Measurements from ENCODE around the gene PRR23A. TPM values are rescaled to one million over a fixed set of nuclear protein-coding genes. Genes with fewer than 3 reads are reported as not detected.

The PRR23A gene
- total RNA-seq, 1 donor from 2014 or later = not detected

DNA sequence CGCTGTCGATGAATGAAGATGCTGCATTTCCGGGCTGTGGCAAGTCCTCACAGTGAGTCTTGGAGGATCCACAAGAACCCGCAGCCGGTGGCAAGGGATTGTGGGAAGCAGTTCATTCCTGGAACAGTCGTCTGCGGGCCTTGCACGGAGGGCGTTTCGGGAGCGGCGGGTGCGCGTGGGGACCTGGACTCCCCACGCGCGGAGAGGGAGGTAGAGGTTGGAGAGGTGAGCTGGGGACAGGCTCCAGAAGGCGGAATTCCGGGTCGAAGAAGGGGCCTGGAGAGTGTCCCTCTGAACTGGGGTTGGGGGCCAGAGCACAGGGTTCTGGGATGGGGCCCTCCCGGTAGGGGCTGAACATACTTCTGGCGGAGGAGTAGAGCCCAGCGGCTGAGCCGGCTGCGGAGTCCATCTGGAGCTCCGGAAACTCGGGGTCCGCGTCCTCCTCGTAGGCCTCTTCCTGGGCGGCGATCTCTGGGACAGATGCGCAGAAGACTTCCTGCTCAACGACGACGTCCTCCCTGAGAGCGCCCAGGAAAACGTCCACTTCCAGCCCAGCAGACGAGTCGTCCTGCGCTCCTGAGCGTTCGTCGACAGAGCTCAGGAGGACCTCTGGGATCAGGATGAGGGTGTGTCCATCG is 593 bp downstream of the PRR23A start:
- DNase-seq (ENCODE audit: low spot score) = no peak
- Mint-ChIP-seq H3K36me3 (ENCODE audit: low read depth) (no peaks in the 10 kb centered on the region), H3K27me3 (ENCODE audit: insufficient read depth) (no peaks in the 10 kb centered on the region), H3K4me3 (no peak overlapping the region), H3K27ac (no peak overlapping the region), H3K4me1 (ENCODE audit: low read depth) (no peaks in the 10 kb centered on the region), H3K9me3 (peaks cover 13% of the 10 kb centered on the region)
- intact Hi-C loops (cut with micrococcal nuclease) = no loop called here

- no peaks in the 10 kb centered on the region for H3K9me3 Mint-ChIP-seq
- no peak for DNase-seq (ENCODE audit: low spot score)
- intact Hi-C loops (cut with micrococcal nuclease) = no loop called here
- H3K27me3 Mint-ChIP-seq (ENCODE audit: insufficient read depth) = peaks cover 5% of the 10 kb centered on the region
- no peaks in the 10 kb centered on the region for H3K4me1 Mint-ChIP-seq (ENCODE audit: low read depth)
- no peaks in the 10 kb centered on the region for H3K36me3 Mint-ChIP-seq (ENCODE audit: low read depth)
- H3K27ac Mint-ChIP-seq = no peak overlapping the region
- no peak overlapping the region for H3K4me3 Mint-ChIP-seq
Observed at GRCh38 chr3:138995706-138996105, 10.4 kb downstream of the PRR23A start.

DNA sequence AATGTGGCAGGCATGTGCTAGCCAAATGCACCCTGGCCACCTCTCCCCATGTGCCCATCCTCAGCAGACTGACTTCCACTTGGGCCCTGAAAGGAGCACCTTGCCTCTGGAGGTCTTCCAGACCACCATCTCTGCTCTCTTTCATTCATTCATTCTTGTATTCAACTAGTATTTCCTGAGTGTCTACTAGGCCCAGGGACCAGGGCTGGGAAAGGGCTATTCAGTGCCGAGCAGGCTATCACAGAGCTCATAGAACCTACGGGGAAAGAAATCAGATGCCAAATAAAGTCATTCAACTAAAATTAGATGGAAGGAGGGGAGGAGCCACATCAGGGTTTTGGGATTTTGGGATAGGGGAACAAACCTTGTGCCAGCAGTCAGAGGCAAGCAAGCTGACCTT is 18.9 kb downstream of the PRR23A start:
- H3K4me1 Mint-ChIP-seq (ENCODE audit: low read depth) = no peaks in the 10 kb centered on the region
- H3K27ac Mint-ChIP-seq = no peak overlapping the region

DNA sequence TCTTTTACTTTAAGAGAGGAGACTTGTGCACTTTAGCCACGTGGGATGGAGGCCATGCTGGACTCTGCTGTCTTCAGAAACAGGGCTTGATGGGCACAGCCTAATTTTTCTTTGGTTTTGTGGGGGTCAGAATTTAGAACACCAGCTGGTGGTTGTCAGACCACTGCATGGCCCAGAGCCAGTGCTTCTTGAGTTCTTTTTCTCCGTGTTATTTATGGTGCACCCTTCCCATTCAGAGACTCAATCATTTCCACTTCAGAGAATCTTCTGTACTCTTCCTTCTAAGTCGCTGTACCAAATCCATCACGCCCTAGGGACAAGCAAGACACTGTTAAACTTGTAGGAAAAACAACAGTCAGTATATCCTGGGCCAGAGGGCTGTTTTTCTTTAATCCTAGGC is 20.1 kb downstream of the PRR23A start:
- no peak overlapping the region for H3K27ac Mint-ChIP-seq
- peaks cover 2% of the 10 kb centered on the region for H3K27me3 Mint-ChIP-seq (ENCODE audit: insufficient read depth)
- H3K4me1 Mint-ChIP-seq (ENCODE audit: low read depth) = no peaks in the 10 kb centered on the region
- H3K4me3 Mint-ChIP-seq = no peak overlapping the region
- no peaks in the 10 kb centered on the region for H3K9me3 Mint-ChIP-seq
- intact Hi-C loops (cut with micrococcal nuclease) = no loop called here
- DNase-seq (ENCODE audit: low spot score) = no peak
- H3K36me3 Mint-ChIP-seq (ENCODE audit: low read depth) = no peaks in the 10 kb centered on the region

More for the DNA sequence above, 18.9 kb downstream of the PRR23A start:
- Mint-ChIP-seq H3K36me3 (ENCODE audit: low read depth) (no peaks in the 10 kb centered on the region), H3K4me3 (no peak overlapping the region), H3K9me3 (no peaks in the 10 kb centered on the region), H3K27me3 (ENCODE audit: insufficient read depth) (no peaks in the 10 kb centered on the region)
- no peak for DNase-seq (ENCODE audit: low spot score)
- intact Hi-C loops (cut with micrococcal nuclease) = no loop called here

DNA sequence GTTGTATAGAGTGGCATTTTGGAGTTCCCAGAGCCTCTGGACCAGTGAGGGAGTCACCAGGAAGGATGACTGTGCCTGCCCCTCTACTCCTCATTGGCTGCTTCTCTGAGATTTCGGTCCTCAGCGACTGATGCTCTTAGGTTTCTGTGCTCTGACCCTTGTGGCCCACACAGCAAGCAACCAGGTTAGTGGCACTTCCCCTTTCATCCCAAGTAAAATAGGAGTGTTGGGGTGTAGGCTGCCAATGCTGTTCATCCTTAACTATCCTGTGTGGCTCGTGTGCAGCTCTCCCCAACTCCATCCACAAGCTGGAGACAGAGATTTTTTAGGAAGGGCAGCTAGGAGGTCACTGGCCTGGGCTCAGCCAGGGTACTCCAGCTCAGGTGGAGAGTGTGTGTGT is 21.3 kb downstream of the PRR23A start:
- Mint-ChIP-seq H3K9me3 (no peaks in the 10 kb centered on the region), H3K27me3 (ENCODE audit: insufficient read depth) (peaks cover 4% of the 10 kb centered on the region), H3K4me1 (ENCODE audit: low read depth) (no peaks in the 10 kb centered on the region), H3K36me3 (ENCODE audit: low read depth) (no peaks in the 10 kb centered on the region), H3K27ac (no peak overlapping the region), H3K4me3 (no peak overlapping the region)
- DNase-seq (ENCODE audit: low spot score) = no peak
- intact Hi-C loops (cut with micrococcal nuclease) = no loop called here

- no peaks in the 10 kb centered on the region for H3K4me1 Mint-ChIP-seq (ENCODE audit: low read depth)
- DNase-seq (ENCODE audit: low spot score) = no peak
- no peak overlapping the region for H3K27ac Mint-ChIP-seq
- H3K27me3 Mint-ChIP-seq (ENCODE audit: insufficient read depth) = peaks cover 8% of the 10 kb centered on the region
- H3K4me3 Mint-ChIP-seq = no peak overlapping the region
- no peaks in the 10 kb centered on the region for H3K9me3 Mint-ChIP-seq
- H3K36me3 Mint-ChIP-seq (ENCODE audit: low read depth) = no peaks in the 10 kb centered on the region
- intact Hi-C loops (cut with micrococcal nuclease) = no loop called here
Observed at GRCh38 chr3:138976047-138976446, 30.0 kb downstream of the PRR23A start.

GRCh38 chr3:138975351-138975750 is 30.7 kb downstream of the PRR23A start:
- no peak overlapping the region for H3K27ac Mint-ChIP-seq
- no peaks in the 10 kb centered on the region for H3K4me1 Mint-ChIP-seq (ENCODE audit: low read depth)
- H3K4me3 Mint-ChIP-seq = no peak overlapping the region
- no peak for DNase-seq (ENCODE audit: low spot score)
- intact Hi-C loops (cut with micrococcal nuclease) = no loop called here
- H3K36me3 Mint-ChIP-seq (ENCODE audit: low read depth) = no peaks in the 10 kb centered on the region
- no peaks in the 10 kb centered on the region for H3K9me3 Mint-ChIP-seq
- peaks cover 5% of the 10 kb centered on the region for H3K27me3 Mint-ChIP-seq (ENCODE audit: insufficient read depth)

DNA sequence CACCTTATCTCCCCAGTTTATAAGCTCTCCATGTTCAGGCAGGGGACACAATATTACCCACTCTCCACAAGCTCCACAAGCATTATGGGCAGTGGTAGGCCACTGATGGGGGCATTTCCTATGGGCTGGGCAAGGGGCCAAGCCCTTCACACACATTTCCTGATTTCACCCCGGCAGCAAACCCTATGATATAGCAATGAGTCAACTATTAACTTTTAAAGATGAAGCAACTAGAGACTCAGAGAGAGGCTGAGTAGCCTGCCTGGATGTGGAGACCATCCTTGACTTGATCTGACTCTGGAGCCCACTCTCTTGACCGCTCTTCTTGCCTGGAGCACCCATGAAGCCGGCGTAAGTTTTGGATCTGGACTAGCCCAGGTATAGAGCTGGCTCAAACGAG is 31.6 kb downstream of the PRR23A start:
- H3K36me3 Mint-ChIP-seq (ENCODE audit: low read depth) = no peaks in the 10 kb centered on the region
- H3K4me1 Mint-ChIP-seq (ENCODE audit: low read depth) = no peaks in the 10 kb centered on the region

GRCh38 chr3:138972941-138973340 is 33.1 kb downstream of the PRR23A start:
- no peak overlapping the region for H3K4me3 Mint-ChIP-seq
- no peak overlapping the region for H3K27ac Mint-ChIP-seq
- H3K4me1 Mint-ChIP-seq (ENCODE audit: low read depth) = no peaks in the 10 kb centered on the region
- no peak for DNase-seq (ENCODE audit: low spot score)
- H3K36me3 Mint-ChIP-seq (ENCODE audit: low read depth) = no peaks in the 10 kb centered on the region
- peaks cover 9% of the 10 kb centered on the region for H3K27me3 Mint-ChIP-seq (ENCODE audit: insufficient read depth)
- intact Hi-C loops (cut with micrococcal nuclease) = no loop called here
- H3K9me3 Mint-ChIP-seq = no peaks in the 10 kb centered on the region

More for the DNA sequence above, 31.6 kb downstream of the PRR23A start:
- Mint-ChIP-seq H3K27ac (no peak overlapping the region), H3K4me3 (no peak overlapping the region), H3K9me3 (no peaks in the 10 kb centered on the region), H3K27me3 (ENCODE audit: insufficient read depth) (peaks cover 9% of the 10 kb centered on the region)
- DNase-seq (ENCODE audit: low spot score) = no peak
- intact Hi-C loops (cut with micrococcal nuclease) = no loop called here

DNA sequence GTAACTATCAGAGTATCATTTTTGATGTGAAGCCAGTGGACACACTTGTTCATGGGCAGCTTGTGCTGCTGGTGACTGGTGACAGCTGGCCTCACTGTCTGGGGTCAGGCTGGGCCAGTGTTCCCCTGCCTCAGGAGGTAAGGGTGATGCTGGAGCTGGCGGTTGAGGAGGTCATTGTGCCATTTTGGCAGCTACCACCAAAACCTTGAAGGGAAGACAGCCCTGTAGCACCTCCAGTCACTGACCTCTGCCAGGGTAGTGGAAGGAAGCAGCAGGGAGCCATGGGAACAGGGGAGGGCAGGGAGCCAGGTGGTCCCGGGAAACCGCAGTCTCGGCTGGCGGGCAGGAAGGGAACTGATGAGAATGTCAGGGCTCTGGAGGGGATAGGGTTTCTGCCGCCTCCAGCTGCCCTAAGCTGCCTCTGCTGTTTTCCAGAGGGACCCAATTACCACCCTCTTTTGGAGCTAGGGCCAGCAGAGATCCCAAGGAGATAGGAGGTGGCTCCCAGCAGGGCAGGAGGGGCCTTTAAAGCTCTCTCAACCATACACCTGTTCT is 34.2 kb downstream of the PRR23A start:
- intact Hi-C loops (cut with micrococcal nuclease) = no loop called here
- no peaks in the 10 kb centered on the region for H3K9me3 Mint-ChIP-seq
- H3K27me3 Mint-ChIP-seq (ENCODE audit: insufficient read depth) = peaks cover 5% of the 10 kb centered on the region
- no peak overlapping the region for H3K4me3 Mint-ChIP-seq
- no peak overlapping the region for H3K27ac Mint-ChIP-seq
- H3K4me1 Mint-ChIP-seq (ENCODE audit: low read depth) = no peaks in the 10 kb centered on the region
- DNase-seq (ENCODE audit: low spot score) = no peak
- H3K36me3 Mint-ChIP-seq (ENCODE audit: low read depth) = no peaks in the 10 kb centered on the region

GRCh38 chr3:138964923-138965322 is 41.1 kb downstream of the PRR23A start:
- Mint-ChIP-seq H3K27me3 (ENCODE audit: insufficient read depth) (peaks cover 41% of the 10 kb centered on the region), H3K4me3 (no peak overlapping the region), H3K9me3 (peaks cover 8% of the 10 kb centered on the region), H3K36me3 (ENCODE audit: low read depth) (no peaks in the 10 kb centered on the region), H3K4me1 (ENCODE audit: low read depth) (peaks cover 4% of the 10 kb centered on the region), H3K27ac (no peak overlapping the region)
- no peak for DNase-seq (ENCODE audit: low spot score)
- intact Hi-C loops (cut with micrococcal nuclease) = no loop called here

DNA sequence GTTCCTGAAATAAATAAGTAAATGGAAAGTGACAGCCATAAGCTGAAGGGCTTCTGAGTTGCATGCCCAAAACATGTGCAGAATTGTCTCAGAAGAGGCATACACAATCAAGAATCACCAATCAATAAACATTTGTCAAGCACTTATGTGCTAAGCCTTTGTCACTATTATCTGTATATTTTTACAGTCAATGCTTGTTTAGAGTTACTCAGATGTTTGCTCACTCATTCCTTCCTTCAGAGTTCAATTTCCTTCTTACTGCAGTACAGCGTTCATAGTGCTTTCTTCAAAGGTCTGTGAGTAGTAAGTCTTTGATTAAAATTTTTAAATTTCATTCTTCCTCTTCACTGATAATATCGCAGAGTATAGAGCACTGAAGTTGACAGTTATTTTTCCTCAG is 41.8 kb downstream of the PRR23A start:
- Mint-ChIP-seq H3K4me1 (ENCODE audit: low read depth) (peaks cover 4% of the 10 kb centered on the region), H3K4me3 (no peak overlapping the region), H3K9me3 (peaks cover 8% of the 10 kb centered on the region), H3K27ac (no peak overlapping the region), H3K27me3 (ENCODE audit: insufficient read depth) (peaks cover 44% of the 10 kb centered on the region), H3K36me3 (ENCODE audit: low read depth) (no peaks in the 10 kb centered on the region)
- intact Hi-C loops (cut with micrococcal nuclease) = no loop called here
- DNase-seq (ENCODE audit: low spot score) = no peak

- Mint-ChIP-seq H3K4me1 (ENCODE audit: low read depth) (peaks cover 4% of the 10 kb centered on the region), H3K36me3 (ENCODE audit: low read depth) (no peaks in the 10 kb centered on the region), H3K4me3 (no peak overlapping the region), H3K27me3 (ENCODE audit: insufficient read depth) (peaks cover 57% of the 10 kb centered on the region), H3K9me3 (peaks cover 8% of the 10 kb centered on the region), H3K27ac (no peak overlapping the region)
- DNase-seq (ENCODE audit: low spot score) = no peak
- intact Hi-C loops (cut with micrococcal nuclease) = no loop called here
Observed at GRCh38 chr3:138962854-138963560, 43.1 kb downstream of the PRR23A start.

Data from activated T-helper 1 cell treated with anti-CD3 and anti-CD28 coated beads, Interleukin-12 subunit alpha, Interleukin-12 subunit beta, Interleukin-2, Interleukin-4 antibody, amounts not matched to agents 30 ng/mL and 10 ng/mL and 1 ng/mL, durations not matched to agents 14 hours and 24 hours and 36 hours (primary cell).